ENCODE results near the gene RPS6KA2.
"Not testable (repeated sequence)": the region's sequence is repeated elsewhere in the genome, so short reads cannot be mapped to it uniquely, and the experiment has no call there.

Gene RPS6KA2

GRCh38 chr6:166408936-166409755, 217.9 kb downstream of the RPS6KA2 start:
- TF ChIP-seq ZFX (IDR thresholded peaks at IDR 0.05; ENCODE audit: borderline replicate concordance), result no peak
- TF ChIP-seq CTCF (IDR thresholded peaks at IDR 0.05), result no peak
- no peak overlapping the region for H3K27ac ChIP-seq

GRCh38 chr6:166406197-166406596, 220.9 kb downstream of the RPS6KA2 start:
- H3K27ac ChIP-seq, result no peak overlapping the region
- TF ChIP-seq CTCF (IDR thresholded peaks at IDR 0.05), result no peak
- no peak for TF ChIP-seq ZFX (IDR thresholded peaks at IDR 0.05; ENCODE audit: borderline replicate concordance)

- TF ChIP-seq CTCF (IDR thresholded peaks at IDR 0.05) (no peak), ZFX (IDR thresholded peaks at IDR 0.05; ENCODE audit: borderline replicate concordance) (no peak)
- no peak overlapping the region for H3K27ac ChIP-seq
Observed at GRCh38 chr6:166405386-166405785, 221.7 kb downstream of the RPS6KA2 start.

- H3K27ac ChIP-seq, result no peak overlapping the region
- TF ChIP-seq CTCF (IDR thresholded peaks at IDR 0.05) (no peak), ZFX (IDR thresholded peaks at IDR 0.05; ENCODE audit: borderline replicate concordance) (no peak)
Observed at GRCh38 chr6:166402582-166403277, 224.3 kb downstream of the RPS6KA2 start.

GRCh38 chr6:166400649-166401250, 226.3 kb downstream of the RPS6KA2 start:
- H3K27ac ChIP-seq, result not testable (repeated sequence)
- peak; percentile 76 for TF ChIP-seq CTCF (IDR thresholded peaks at IDR 0.05)

- TF ChIP-seq ZFX (IDR thresholded peaks at IDR 0.05; ENCODE audit: borderline replicate concordance) (no peak), CTCF (IDR thresholded peaks at IDR 0.05) (no peak)
- no peak overlapping the region for H3K27ac ChIP-seq
Observed at GRCh38 chr6:166400181-166400580, 226.9 kb downstream of the RPS6KA2 start.

GRCh38 chr6:166398348-166398747, 228.7 kb downstream of the RPS6KA2 start:
- no peak for TF ChIP-seq CTCF (IDR thresholded peaks at IDR 0.05)
- TF ChIP-seq ZFX (IDR thresholded peaks at IDR 0.05; ENCODE audit: borderline replicate concordance), result no peak
- H3K27ac ChIP-seq, result no peak overlapping the region

Data from 22Rv1 (cell line).